Caki2 (cell line): Measurements from ENCODE around the gene CSNK2A1. TPM values are rescaled to one million over a fixed set of nuclear protein-coding genes. Genes with fewer than 3 reads are reported as not detected.
"Not testable (repeated sequence)": the region's sequence is repeated elsewhere in the genome, so short reads cannot be mapped to it uniquely, and the experiment has no call there.

Experiments used
- DNase-seq: peaks from one replicate; pipeline ENCODE4 v3.0.0-alpha.2; 2015; ENCODE audit warnings: low read depth
- in situ Hi-C: cut with HindIII; loops from 2 replicates; pipeline ENCODE4 v1.10.0; 2016; ENCODE audit warnings: low sequenced_read_pairs, low pct_unique_long_range_greater_than_20kb, mixed read lengths
- total RNA-seq: library from RNA; depleted of rRNA; stranded (reverse); fragments of >200 nt; shearing (Covaris generic); gene quantifications from 2 replicates; pipeline ENCODE4 v1.2.3, GENCODE V29; 2014; ENCODE audit warnings: low replicate concordance

Gene CSNK2A1
- total RNA-seq, 1 experiment from 2014 or later, result 183 TPM

DNA sequence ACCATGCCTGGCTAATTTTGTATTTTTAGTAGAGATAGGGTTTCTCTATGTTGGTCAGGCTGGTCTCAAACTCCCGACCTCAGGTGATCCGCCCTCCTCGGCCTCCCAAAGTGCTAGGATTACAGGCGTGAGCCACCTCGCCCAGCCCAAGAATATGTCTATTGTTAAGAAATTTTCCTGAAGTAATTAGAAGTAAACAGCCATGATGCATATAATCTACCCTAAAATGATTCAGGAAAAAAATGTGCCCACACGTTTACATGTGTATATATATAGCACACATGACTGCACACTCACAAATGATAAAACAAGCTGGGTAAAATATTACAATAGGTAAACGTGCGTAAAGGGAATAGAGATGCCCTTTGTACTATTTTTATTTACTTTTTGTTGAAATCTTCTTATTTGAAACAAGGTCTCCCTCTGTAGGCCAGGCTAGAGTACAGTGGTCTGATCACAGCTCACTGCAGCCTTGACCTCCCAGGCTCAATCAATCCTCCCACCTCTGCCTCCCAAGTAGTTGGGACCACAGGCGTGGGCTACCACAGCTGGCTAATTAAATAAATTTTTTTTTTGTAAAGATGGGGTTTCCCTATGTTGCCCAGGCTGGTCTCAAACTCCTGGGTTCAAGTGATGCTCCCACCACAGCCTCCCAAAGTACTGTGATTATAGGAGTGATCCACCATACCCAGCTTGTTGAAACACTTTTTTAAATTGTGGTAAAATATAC lies 33.1 kb downstream of the CSNK2A1 start:
- in situ Hi-C loops, DNase-seq: not testable (repeated sequence)

DNA sequence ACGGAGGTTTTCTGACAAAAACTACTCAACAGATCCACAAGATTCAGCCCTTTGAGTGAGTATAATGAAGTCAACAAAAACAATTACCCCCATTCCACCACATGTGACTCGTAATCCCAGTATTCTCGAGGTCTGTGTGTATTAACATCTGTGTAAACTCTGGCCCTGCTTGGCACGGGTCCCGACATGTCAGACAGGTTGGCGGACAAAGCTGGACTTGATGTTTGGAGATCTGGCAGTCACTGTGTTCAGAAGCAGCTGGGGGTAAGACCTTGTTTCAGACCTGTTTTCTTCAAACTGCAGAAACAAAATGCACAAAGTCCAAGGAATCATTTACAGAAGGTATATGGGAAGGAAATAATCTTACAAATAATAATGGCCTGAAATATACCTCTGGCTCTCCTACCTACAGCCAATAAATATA lies 35.2 kb downstream of the CSNK2A1 start:
- DNase-seq, in situ Hi-C loops: not testable (repeated sequence)

DNA sequence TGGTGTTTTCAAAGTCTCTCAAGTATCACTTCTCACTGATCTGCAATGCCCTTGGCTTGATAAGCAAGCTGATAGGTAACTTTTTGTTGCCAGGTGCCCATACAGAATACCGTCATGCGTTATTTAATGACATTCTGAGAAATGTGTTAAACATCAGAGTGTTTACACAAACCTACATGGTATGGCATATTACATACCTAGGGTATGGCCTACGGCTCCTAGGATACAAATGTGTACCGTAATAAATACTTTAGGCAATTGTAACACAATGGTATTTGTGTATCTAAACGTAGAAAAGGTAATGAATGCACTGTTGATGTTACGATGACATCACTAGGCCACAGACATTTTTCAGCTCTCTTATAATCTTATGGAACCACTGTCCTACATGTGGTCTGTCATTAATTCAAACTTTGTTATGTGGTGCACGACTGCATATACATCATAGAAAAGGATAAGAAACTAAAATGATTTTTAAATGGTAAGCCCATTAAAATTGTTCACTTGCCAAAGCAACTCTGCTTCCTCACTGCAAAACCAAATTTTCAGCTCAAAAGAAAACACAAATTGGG lies 35.7 kb downstream of the CSNK2A1 start:
- no peak for DNase-seq
- in situ Hi-C loops, result no loop called here

DNA sequence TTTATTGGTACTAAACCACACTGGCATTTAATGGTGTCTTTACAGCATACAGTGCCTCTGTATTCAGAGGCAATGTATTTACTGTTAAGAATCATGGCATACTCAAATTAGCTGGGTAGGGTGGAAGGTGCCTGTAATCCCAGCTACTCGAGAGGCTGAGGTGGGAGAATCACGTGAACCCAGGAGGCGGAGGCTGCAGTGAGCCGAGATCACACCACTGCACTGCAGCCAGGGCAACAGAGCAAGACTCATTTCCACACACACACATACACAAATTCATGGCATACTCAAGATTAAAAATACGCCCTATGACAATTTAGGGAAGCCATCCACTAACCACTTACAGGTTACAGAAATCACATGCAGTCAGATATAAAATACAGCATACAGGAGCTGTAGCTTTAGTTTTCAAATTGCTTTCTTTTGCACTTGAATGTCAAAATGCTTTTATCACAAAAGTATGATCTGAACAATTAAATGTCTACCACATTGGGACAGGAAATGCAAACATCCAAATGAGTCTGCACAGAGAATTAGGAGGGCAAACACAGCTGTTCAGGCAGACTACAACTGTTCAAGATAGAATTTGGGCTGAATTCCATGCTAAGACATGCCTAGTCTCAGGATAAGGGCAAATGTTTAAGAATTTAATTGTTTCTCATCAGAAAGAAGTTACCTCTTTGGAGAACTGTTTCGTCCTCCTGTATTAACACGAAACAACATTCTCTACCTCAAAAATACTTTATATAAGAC lies 36.4 kb downstream of the CSNK2A1 start:
- in situ Hi-C loops, result no loop called here

DNA sequence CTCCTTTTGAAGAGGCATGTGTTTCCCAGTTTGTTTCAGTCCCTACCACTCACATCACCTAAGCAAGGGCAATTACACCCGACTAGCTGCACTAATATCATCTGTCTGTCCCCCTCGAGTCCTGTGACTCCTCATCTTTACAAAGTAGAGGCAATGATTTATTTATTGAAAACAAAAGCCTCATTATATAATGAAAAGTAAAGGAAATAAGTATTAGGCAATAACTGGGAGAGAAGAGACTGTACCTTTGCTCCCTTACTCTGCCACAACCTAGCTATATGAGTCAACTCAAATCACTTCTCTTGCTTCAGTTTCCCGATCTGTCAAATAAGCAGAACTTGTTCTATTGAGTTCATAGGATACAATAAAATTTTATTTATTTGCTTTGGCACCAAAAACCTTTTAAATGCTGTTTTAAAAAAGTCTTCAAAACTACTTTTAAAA lies 38.9 kb downstream of the CSNK2A1 start:
- in situ Hi-C loops, result no loop called here
- DNase-seq, result no peak

More for the DNA sequence above, 36.4 kb downstream of the CSNK2A1 start:
- no peak for DNase-seq

DNA sequence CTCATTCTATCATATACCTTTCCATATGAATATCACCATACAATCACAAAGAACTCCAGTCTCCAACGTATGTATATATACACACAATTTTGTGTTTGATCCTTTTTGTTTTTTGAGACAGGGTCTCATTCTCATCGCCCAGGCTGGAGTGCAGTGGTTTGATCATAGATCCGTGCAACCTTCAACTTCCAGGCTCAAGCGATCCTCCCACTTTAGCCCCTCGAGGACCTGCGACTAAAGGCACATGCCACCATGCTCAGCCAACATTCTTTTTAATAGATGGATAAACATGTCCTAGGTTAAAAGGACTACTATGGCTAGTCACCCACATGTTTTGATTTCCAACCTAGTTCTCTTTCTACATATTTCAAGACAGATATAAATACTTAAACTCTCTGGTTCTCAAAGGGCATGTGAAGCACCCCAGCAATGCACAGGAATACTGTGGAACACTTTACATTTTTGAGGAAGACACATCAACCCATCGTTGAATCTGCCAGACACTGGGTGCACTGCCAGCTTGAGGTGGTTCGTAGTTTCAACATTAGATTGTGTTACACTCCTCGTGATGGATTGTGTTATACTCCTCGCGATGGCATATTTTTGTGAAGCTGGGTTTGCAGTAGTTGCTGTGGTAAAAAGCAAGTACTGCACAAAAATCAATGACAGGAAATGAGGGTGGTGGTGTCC lies 40.4 kb downstream of the CSNK2A1 start:
- in situ Hi-C loops, result no loop called here
- no peak for DNase-seq

DNA sequence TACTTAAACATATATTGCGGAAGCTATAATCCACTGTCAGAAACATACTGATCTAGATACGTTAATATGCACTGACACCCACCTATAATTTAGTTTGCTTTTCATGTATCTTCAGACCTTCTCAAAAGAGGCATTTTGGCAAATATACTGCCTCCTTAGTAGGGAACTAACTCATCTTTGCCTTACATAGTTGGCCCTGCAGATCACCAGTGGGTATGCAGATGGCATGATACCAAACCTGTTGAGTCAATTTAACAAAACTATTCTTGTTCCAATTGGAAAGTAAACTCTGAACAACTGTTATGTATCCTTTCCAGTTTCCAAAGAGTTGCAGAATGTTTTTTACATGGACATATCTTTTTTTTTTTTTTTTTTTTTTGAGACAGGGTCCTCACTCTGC lies 45.6 kb downstream of the CSNK2A1 start:
- no peak for DNase-seq
- in situ Hi-C loops, result no loop called here

DNA sequence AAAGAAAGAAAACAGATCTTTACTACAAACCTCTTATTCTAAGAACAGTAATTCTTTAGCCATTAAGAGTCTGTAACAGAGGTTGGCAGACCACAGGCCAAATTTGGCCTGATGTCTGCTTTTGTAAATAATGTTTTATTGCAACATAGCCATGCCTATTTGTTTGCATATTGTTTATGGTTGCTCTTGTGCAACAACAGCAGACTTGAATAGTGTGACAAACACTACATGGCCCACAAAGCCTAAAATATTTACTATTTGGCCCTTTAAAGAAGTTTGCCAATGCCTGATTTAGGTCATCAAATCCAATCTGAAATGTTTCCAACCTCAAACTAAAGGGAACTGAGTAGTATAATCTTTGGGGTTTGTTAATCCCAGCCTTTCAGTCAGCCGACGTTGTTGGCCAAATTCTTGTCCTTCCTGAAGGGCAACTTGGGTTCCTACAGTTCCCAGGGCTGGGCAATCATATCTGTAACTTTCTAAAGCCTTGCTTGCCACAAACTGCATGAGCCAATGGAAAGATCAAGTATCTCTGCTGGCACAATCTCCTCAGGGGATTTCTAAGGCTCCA lies 47.4 kb downstream of the CSNK2A1 start:
- in situ Hi-C loops, result no loop called here

DNA sequence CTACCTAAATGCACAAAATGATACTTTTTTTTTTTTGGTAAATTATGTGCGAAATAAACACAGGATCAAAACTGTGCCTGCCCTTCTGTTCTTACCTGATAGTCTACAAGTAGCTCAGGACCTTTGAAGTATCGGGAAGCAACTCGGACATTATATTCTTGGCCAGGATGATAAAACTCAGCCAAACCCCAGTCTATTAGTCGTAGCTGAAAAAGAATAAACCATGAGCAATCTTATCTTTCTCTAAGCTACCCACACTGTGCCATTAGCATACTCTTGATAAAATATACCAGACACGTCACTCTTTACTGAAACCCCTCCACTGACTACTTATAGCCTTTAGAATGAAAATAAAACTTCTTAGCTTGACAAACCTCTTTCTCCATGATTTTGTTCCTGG lies 51.4 kb downstream of the CSNK2A1 start:
- no peak for DNase-seq
- in situ Hi-C loops, result no loop called here

More for the DNA sequence above, 47.4 kb downstream of the CSNK2A1 start:
- no peak for DNase-seq

DNA sequence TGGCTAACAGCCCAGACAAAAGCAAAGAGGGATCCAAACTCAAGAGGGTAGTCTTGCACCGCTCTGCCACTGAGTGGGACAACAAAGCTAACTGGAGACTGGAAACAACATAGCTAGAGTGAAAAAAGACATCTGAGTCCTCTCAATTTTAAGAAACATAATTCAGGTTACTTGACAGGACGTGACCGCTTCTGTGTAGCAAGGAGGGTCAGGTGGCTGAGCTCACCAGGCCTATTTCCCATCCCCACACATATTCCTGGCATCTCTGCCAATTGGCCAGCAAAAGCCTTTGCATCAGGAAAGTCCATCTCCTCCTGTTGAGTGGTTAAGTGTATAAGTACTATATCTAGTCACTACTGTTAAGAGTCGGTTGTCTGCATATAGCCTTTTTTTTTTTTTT lies 55.9 kb downstream of the CSNK2A1 start:
- in situ Hi-C loops, result no loop called here
- no peak for DNase-seq

DNA sequence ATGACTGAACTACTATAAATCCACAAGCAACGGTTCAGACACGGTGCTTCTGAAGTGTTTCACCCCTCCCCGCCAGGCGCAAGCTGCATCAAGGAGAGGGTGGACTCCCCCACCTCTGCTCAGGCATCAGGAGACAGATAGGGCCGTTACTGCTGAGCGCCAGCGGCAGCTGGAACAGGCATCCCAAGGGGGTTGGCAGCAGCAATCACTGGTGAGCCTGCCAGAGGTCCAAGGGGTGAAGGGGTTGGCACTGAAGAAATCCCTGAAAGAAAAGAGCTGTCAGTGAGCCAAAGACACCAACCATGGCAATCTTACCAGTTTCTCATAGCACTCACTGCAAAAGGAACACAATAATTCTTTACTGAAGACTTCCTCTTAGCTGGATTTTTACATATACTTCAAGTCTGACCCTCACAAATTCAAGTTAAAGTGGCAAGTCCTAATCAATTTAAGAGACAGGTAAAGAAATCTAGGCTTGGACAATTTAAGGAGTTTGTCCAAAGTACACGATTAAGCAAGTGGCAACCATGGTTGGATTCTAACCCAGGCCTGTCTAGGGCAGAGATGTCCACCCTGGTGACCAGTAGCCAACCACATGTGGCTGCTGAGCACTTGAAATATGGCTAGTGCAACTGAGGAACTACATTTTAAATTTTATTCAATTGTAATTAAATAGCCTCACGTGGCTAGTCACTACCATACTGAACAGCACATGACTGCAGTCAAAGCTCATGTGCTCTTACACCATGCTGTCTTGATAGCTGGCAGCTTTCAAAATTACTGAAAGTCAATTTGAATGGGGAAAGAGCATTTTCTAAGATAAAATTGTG lies 59.6 kb downstream of the CSNK2A1 start:
- in situ Hi-C loops, result no loop called here
- DNase-seq, result no peak

DNA sequence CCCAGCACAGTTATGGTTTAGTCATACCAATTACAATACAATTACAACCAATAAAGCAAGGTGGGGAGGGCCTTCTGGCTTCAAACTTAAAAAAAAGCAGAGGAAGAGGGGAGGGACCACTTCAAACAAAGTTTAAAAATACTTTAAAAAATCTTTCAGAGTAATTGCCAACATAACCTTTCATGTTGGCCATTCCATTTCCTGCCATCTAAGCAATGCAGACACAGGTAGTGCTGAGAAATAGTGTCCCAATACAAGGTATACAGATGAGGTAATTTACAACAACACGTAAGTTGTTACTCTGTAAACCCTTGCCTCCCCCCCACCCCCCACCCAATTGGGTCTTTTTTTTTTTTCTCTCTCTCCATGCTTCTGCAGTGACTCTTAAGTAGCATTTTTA lies 62.4 kb downstream of the CSNK2A1 start:
- DNase-seq, result no peak
- in situ Hi-C loops, result no loop called here

DNA sequence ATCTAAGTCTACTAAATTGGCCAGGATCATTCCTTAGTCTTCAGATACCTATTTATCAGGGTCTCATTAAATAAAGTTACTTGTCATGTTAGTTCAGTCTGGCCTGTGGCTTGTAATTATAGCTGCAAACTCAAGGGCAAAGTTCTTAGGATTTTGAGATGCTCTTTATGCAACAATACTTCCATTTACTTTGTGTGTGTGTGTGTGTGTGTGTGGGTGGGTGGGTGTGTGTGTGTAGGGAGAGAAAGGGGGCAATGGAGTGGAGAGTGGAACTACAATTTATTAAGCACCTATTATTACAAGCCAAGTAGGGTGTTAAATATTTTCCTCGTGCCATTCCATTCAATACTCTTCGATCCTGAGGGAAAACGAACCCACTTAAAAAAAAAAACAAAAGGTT lies 63.5 kb downstream of the CSNK2A1 start:
- DNase-seq, result no peak
- in situ Hi-C loops, result no loop called here

DNA sequence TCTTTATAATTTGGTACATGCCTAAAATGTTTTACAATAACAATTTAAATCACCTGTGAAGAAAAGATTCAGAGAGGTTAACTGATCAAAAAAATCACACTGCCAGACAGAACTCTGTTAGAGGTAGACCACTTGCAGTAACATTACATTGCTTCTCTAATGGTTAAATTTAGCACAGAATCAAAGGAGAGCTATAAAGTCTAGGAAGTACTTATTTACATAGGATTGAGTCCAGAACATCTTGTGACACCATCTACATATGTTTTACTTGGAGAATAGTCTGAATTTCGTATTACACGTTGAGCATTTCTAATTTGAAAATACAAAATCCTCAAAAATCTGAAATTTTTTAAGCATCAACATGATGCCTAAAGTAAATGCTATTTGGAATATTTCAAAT lies 64.1 kb downstream of the CSNK2A1 start:
- in situ Hi-C loops, result no loop called here
- no peak for DNase-seq

DNA sequence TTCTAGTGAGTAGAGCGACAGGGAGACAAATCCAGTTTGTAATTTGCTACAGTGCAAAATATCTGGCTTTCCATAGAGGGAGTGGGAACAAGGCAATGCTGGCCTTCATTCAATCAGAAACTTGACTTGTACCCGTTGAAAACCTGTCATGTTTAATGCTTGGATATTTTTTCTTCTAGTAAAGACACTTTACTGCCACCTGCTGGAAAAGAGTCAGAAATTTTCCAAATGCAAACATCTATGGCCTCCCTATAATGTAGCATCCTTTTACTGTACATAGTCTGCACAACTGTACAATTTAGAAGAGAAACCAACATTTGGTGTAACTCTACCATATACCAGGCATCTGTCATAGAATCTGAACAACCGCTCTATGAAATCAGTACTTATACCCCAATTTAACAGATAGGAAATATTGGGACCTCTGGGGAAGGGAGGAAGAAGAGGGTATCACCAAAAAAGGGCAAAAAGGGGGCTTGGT lies 64.6 kb downstream of the CSNK2A1 start:
- DNase-seq, result peak; percentile 56
- in situ Hi-C loops, result no loop called here

DNA sequence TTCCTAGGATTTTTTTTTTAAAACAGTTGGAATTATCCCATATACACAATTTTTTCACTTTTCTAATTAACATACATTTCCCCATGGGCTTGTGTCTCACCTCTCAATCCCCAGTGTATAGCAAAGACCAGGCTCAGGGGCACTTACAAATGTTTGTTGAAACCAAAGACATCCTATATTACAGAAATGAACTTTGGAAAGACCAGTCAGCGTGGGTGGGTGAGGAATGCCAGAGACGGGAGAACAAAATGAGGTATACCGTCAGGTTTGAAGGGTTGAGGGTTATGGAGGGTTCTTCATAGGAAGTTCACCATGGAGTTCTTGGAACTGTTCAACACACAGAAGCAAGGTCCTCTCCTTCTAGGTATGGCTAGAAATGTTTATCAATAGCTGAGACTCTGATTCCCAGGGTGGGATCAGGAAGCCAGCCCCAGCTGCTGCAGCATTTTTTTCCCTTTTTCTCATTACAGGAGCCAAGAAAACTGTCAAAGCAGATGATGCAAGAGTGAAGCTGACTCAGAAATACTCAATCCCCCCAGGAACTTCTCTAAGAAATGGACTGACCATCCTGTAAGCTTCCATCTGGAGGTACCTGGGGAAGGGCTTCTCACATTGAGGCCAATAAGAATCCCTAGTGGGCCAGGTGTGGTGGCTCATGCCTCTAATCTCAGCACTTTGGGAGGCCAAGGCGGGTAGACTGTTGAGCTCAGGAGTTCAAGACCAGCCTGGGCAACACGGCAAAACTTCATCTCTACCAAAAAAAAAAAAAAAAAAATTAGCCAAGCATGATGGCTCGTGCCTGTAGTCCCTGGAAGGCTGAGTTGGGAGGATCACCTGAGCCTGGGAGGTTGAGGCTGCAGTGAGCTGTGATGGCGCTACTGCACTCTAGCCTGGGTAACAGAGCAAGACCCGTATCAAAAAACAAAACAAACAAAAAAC lies 65.3 kb downstream of the CSNK2A1 start:
- in situ Hi-C loops, result no loop called here
- DNase-seq, result no peak
